A549 (cell line): ENCODE results near the gene THEMIS. TPM values are rescaled to one million over a fixed set of nuclear protein-coding genes. Genes with fewer than 3 reads are reported as not detected.

Source experiments
- ATAC-seq, 2 experiments: fragments of 200-7000 bp in 1 of 2; fragments of >200 bp in 1 of 2; cut with Nextera tagmentation in 1 of 2; cut with Tn5 transposase in 1 of 2; 3 replicates each; pipeline versions ENCODE4 v1.8.0 to v1.9.1; 2018 to 2020; ENCODE audit warnings: mild to moderate bottlenecking in 1 of 2, moderate library complexity in 1 of 2
- CTCF ChIA-PET: fragments of 300-600 bp; sonication (Branson Sonifier 250); formaldehyde crosslinking; extraction: SDS; loops from one replicate; lab custom pipeline; 2021; ENCODE audit warnings: antibody characterized with exemption, inconsistent platforms; lab: Yijun Ruan, JAX
- POLR2A ChIA-PET: fragments of 350-600 bp; formaldehyde crosslinking; extraction: SDS; loops from one replicate; lab custom pipeline; 2021; ENCODE audit warnings: antibody characterized with exemption, inconsistent platforms; lab: Yijun Ruan, JAX
- DNase-seq, 2 experiments: peaks; one replicate each; pipeline versions ENCODE4 v3.0.0 to v3.0.0-alpha.2; 2011 to 2016; ENCODE audit warnings: low read depth in 1 of 2, low spot score in 1 of 2
- FAIRE-seq: peaks from 2 replicates; lab custom pipeline; 2011; peaks lifted over from hg19 to GRCh38; lab: Jason Lieb, UNC
- H3K27ac ChIP-seq, 2 experiments: fragments of >200 bp; sonication (Bioruptor Twin); formaldehyde crosslinking; 3 replicates each; pipeline ENCODE4 v1.5.1; 2016 to 2017
- H3K4me1 ChIP-seq: fragments of >200 bp; sonication (Bioruptor Twin); formaldehyde crosslinking; 3 replicates; pipeline ENCODE4 v1.6.1; 2016
- H3K4me2 ChIP-seq: fragments of >200 bp; sonication (Bioruptor Twin); formaldehyde crosslinking; 3 replicates; pipeline ENCODE4 v1.6.1; 2016
- H3K4me3 ChIP-seq: fragments of >200 bp; sonication (Bioruptor Twin); formaldehyde crosslinking; 3 replicates; pipeline ENCODE4 v1.5.1; 2016
- H3K9me3 ChIP-seq: fragments of >200 bp; sonication (Bioruptor Twin); formaldehyde crosslinking; 3 replicates; pipeline ENCODE4 v1.6.1; 2016
- BCL3 ChIP-seq: fragments of >200 bp; sonication (Bioruptor Twin); formaldehyde crosslinking; IDR thresholded peaks from 3 replicates; pipeline ENCODE4 v1.6.1; 2016
- CBX2 ChIP-seq: fragments of 200-600 bp; sonication (generic); IDR thresholded peaks from 2 replicates; pipeline ENCODE4 v1.6.1; 2016; ENCODE audit warnings: low read depth, mild to moderate bottlenecking, borderline replicate concordance
- CEBPB ChIP-seq, 2 experiments: fragments of >200 bp in 1 of 2; sonication (Bioruptor Twin) in 1 of 2; formaldehyde crosslinking in 1 of 2; IDR thresholded peaks; 2 replicates each; pipeline ENCODE4 v1.6.1; 2012 to 2016
- CHD4 ChIP-seq: fragments of 200-600 bp; sonication (generic); IDR thresholded peaks from 2 replicates; pipeline ENCODE4 v1.6.1; 2016; ENCODE audit warnings: antibody characterized with exemption, mild to moderate bottlenecking, borderline replicate concordance
- EHMT2 ChIP-seq: fragments of 200-600 bp; sonication (generic); IDR thresholded peaks from 2 replicates; pipeline ENCODE4 v1.6.1; 2016; ENCODE audit warnings: antibody characterized with exemption, low read depth, mild to moderate bottlenecking, moderate library complexity
- ELK1 ChIP-seq: fragments of 150-350 bp; IDR thresholded peaks from 2 replicates; pipeline ENCODE4 v1.6.1; 2014; ENCODE audit warnings: low read depth, mild to moderate bottlenecking, low read length
- ESRRA ChIP-seq: fragments of 150-350 bp; IDR thresholded peaks from 2 replicates; pipeline ENCODE4 v1.6.1; 2014; ENCODE audit warnings: mild to moderate bottlenecking, low read length, borderline replicate concordance
- HDAC2 ChIP-seq: fragments of 200-600 bp; sonication (generic); IDR thresholded peaks from 2 replicates; pipeline ENCODE4 v1.6.1; 2016
- HEYL ChIP-seq: fragments of 250-450 bp; sonication (Bioruptor Pico); IDR thresholded peaks from 2 replicates; pipeline ENCODE4 v1.8.0; 2021; ENCODE audit warnings: mild to moderate bottlenecking, moderate library complexity
- HOXB13 ChIP-seq: fragments of 250-450 bp; sonication (Bioruptor Pico); IDR thresholded peaks from 2 replicates; pipeline ENCODE4 v1.5.0; 2020; ENCODE audit warnings: low read depth, mild to moderate bottlenecking, moderate library complexity
- JUNB ChIP-seq: fragments of >200 bp; sonication (Bioruptor Twin); formaldehyde crosslinking; IDR thresholded peaks from 2 replicates; pipeline ENCODE4 v1.6.1; 2016
- KDM1A ChIP-seq: fragments of 200-600 bp; sonication (generic); IDR thresholded peaks from 2 replicates; pipeline ENCODE4 v1.6.1; 2016; ENCODE audit warnings: low read depth, mild to moderate bottlenecking
- MAFK ChIP-seq: fragments of 450-650 bp; IDR thresholded peaks from 2 replicates; pipeline ENCODE4 v1.6.1; 2014; ENCODE audit not compliant: partially characterized antibody
- MYC ChIP-seq: IDR thresholded peaks from 2 replicates; pipeline ENCODE4 v1.6.1; 2012; ENCODE audit warnings: mild to moderate bottlenecking, inconsistent platforms, low read length, improper control_type of control experiment, borderline replicate concordance
- NFE2L2 ChIP-seq: fragments of 150-350 bp; conservative IDR thresholded peaks from 2 replicates; pipeline ENCODE4 v1.6.1; 2014; ENCODE audit warnings: low read length
- RARB ChIP-seq: fragments of 250-450 bp; sonication (Bioruptor Pico); IDR thresholded peaks from 2 replicates; pipeline ENCODE4 v1.8.0; 2021; ENCODE audit warnings: mild to moderate bottlenecking, moderate library complexity
- REST ChIP-seq: fragments of 200-600 bp; sonication (generic); IDR thresholded peaks from 2 replicates; pipeline ENCODE4 v1.6.1; 2016; ENCODE audit warnings: antibody characterized with exemption, mild to moderate bottlenecking, moderate library complexity
- SREBF2 ChIP-seq: fragments of 450-650 bp; IDR thresholded peaks from 2 replicates; pipeline ENCODE4 v1.6.1; 2014; ENCODE audit warnings: mild to moderate bottlenecking, moderate library complexity
- TP53 ChIP-seq: fragments of 250-450 bp; sonication (Bioruptor Pico); IDR thresholded peaks from 2 replicates; pipeline ENCODE4 v1.5.0; 2021; ENCODE audit warnings: mild to moderate bottlenecking, moderate library complexity
- ZFP36 ChIP-seq: fragments of 450-650 bp; IDR thresholded peaks from 2 replicates; pipeline ENCODE4 v1.6.1; 2014; ENCODE audit warnings: borderline replicate concordance; ENCODE audit not compliant: partially characterized antibody
- ZNF302 ChIP-seq: fragments of 250-450 bp; sonication (Bioruptor Pico); IDR thresholded peaks from 2 replicates; pipeline ENCODE4 v1.9.0; 2021; ENCODE audit warnings: inconsistent platforms, mild to moderate bottlenecking, moderate library complexity
- WGBS: methylation state at CpG from one replicate; pipeline ENCODE4 v1.1.6; 2017; ENCODE audit errors: missing lambda C conversion rate; 5-methylcytosine and 5-hydroxymethylcytosine counted together
- polyA plus RNA-seq, 4 experiments: library from polyadenylated mRNA; depleted of rRNA in 3 of 4; stranded (reverse); fragments of >200 nt; fragmentation: RNase III in 1 of 4; extraction: RNeasy Plus Mini Kit Qiagen cat#74134 plus additional on column Dnase treatment in 1 of 4; gene quantifications; 2 replicates in 3 of 4; 3 replicates in 1 of 4; pipeline ENCODE4 v1.2.3, GENCODE V29; 2011 to 2017

The THEMIS gene
- polyA plus RNA-seq, 2 of the 4 experiments (the other 2 are of a cell fraction) = not detected

GRCh38 chr6:127859956-127860355 is 40.9 kb downstream of the THEMIS start:
- ATAC-seq = no peak
- no peak for FAIRE-seq
- Histone ChIP-seq H3K4me1 (no peaks in the 10 kb centered on the region), H3K4me3 (no peak overlapping the region), H3K27ac (no peak overlapping the region), H3K4me2 (no peak overlapping the region), H3K9me3 (no peaks in the 10 kb centered on the region)
- no peak for DNase-seq
- 25% methylated on average over 2 of the region's 2 CpGs for WGBS
- TF ChIP-seq EHMT2 = no peak
- no peak for TF ChIP-seq MYC
- TF ChIP-seq RARB (CRISPR knock-in tag) = no peak
- TF ChIP-seq BCL3 = no peak
- ChIA-PET CTCF (no interaction called here), POLR2A (no interaction called here)

GRCh38 chr6:127858727-127859391 is 42.0 kb downstream of the THEMIS start:
- no peak for FAIRE-seq
- no peaks in the 10 kb centered on the region for H3K4me1 ChIP-seq
- no peak for DNase-seq
- ChIA-PET POLR2A (no interaction called here), CTCF (no interaction called here)
- no peak overlapping the region for H3K27ac ChIP-seq
- H3K4me2 ChIP-seq = no peak overlapping the region
- no peak for ATAC-seq
- no peak overlapping the region for H3K4me3 ChIP-seq
- no peak for TF ChIP-seq HOXB13 (CRISPR knock-in tag)
- TF ChIP-seq ELK1 = no peak
- TF ChIP-seq ESRRA = no peak
- no peak for TF ChIP-seq REST
- no peak for TF ChIP-seq MAFK
- no peak for TF ChIP-seq MYC
- TF ChIP-seq CBX2 = no peak
- no peak for TF ChIP-seq CHD4
- TF ChIP-seq HEYL (CRISPR knock-in tag) = no peak
- no peak for TF ChIP-seq ZNF302 (CRISPR knock-in tag)
- TF ChIP-seq JUNB = no peak
- TF ChIP-seq CEBPB (IDR thresholded peaks at IDR 0.05) = no peak
- TF ChIP-seq SREBF2 = no peak
- no peak for TF ChIP-seq TP53 (CRISPR knock-in tag)
- TF ChIP-seq NFE2L2 = no peak
- no peak for TF ChIP-seq ZFP36
- TF ChIP-seq HDAC2 = no peak
- no peak for TF ChIP-seq KDM1A
- whole genome bisulfite sequencing = 25% methylated on average over 4 of the region's 4 CpGs
- H3K9me3 ChIP-seq = no peaks in the 10 kb centered on the region
